PC-3 (cell line): Measurements from ENCODE around the gene PCSK9. TPM values are rescaled to one million over a fixed set of nuclear protein-coding genes. Genes with fewer than 3 reads are reported as not detected.
A peak's percentile ranks its signal among the peaks of the same experiment; 100 is the strongest.

Source experiments
- ATAC-seq: fragments of 200-7000 bp; cut with Tn5 transposase; 2 replicates; pipeline ENCODE4 v1.9.1; 2020; ENCODE audit warnings: mild to moderate bottlenecking, moderate library complexity
- BruUV-seq: library from RNA; stranded (reverse); fragments of 400-500 nt; replicated peaks from 2 replicates; lab custom pipeline; 2021; lab: Mats Ljungman, UMichigan
- CTCF ChIA-PET: fragments of 300-600 bp; sonication (Branson Sonifier 250); formaldehyde crosslinking; loops from one replicate; lab custom pipeline; 2022; ENCODE audit warnings: antibody characterized with exemption; lab: Charles Lee
- POLR2A ChIA-PET: fragments of 300-600 bp; sonication (Branson Sonifier 250); formaldehyde crosslinking; loops from one replicate; lab custom pipeline; 2022; ENCODE audit warnings: antibody characterized with exemption; ENCODE audit not compliant: unreplicated experiment; lab: Charles Lee
- DNase-seq: peaks from one replicate; pipeline ENCODE4 v3.0.0-alpha.2; 2015
- H2AFZ ChIP-seq: fragments of 300-600 bp; sonication (generic); 2 replicates; pipeline ENCODE4 v1.6.0; 2016; ENCODE audit warnings: antibody characterized with exemption, low read length
- H3F3A ChIP-seq: fragments of 300-600 bp; sonication (generic); one replicate; pipeline ENCODE4 v1.6.0; 2017; ENCODE audit warnings: antibody characterized with exemption, low read length, control low read depth, mild to moderate bottlenecking; ENCODE audit not compliant: unreplicated experiment
- H3K27ac ChIP-seq: fragments of 300-600 bp; sonication (generic); 2 replicates; pipeline ENCODE4 v1.5.1; 2016; ENCODE audit warnings: mild to moderate bottlenecking, low read length
- H3K27me3 ChIP-seq: fragments of 300-600 bp; sonication (generic); 2 replicates; pipeline ENCODE4 v1.6.1; 2016; ENCODE audit warnings: low read length, mixed read lengths
- H3K36me3 ChIP-seq: fragments of 300-600 bp; sonication (generic); 2 replicates; pipeline ENCODE4 v1.6.1; 2016; ENCODE audit warnings: low read depth, mixed run types, low read length, mixed read lengths
- H3K4me1 ChIP-seq: fragments of 300-600 bp; sonication (generic); 2 replicates; pipeline ENCODE4 v1.5.1; 2016; ENCODE audit warnings: low read length; ENCODE audit not compliant: insufficient read depth
- H3K4me2 ChIP-seq: fragments of 300-600 bp; sonication (generic); 2 replicates; pipeline ENCODE4 v1.6.0; 2016; ENCODE audit warnings: low read length
- H3K4me3 ChIP-seq: fragments of 300-600 bp; sonication (generic); 2 replicates; pipeline ENCODE4 v1.5.1; 2016; ENCODE audit warnings: mild to moderate bottlenecking, low read length, mixed read lengths
- H3K79me2 ChIP-seq: fragments of 300-600 bp; sonication (generic); 2 replicates; pipeline ENCODE4 v1.6.1; 2017; ENCODE audit warnings: low read length, mixed read lengths
- H3K9ac ChIP-seq: fragments of 300-600 bp; sonication (generic); 2 replicates; pipeline ENCODE4 v1.6.0; 2016; ENCODE audit warnings: mild to moderate bottlenecking, low read length
- H3K9me2 ChIP-seq: fragments of 300-600 bp; sonication (generic); replicated peaks from 2 replicates; pipeline ENCODE4 v1.6.1; 2016; ENCODE audit warnings: mixed run types, low read length, mixed read lengths
- H3K9me3 ChIP-seq: fragments of 300-600 bp; sonication (generic); 2 replicates; pipeline ENCODE4 v1.6.1; 2016; ENCODE audit warnings: low read length, mixed read lengths
- H4K20me1 ChIP-seq: fragments of 300-600 bp; sonication (generic); 2 replicates; pipeline ENCODE4 v1.6.1; 2016; ENCODE audit warnings: low read length, mixed read lengths
- CTCF ChIP-seq: fragments of 300-600 bp; sonication (generic); conservative IDR thresholded peaks from 2 replicates; pipeline ENCODE4 v1.5.1; 2017; ENCODE audit warnings: antibody characterized with exemption, low read depth, mild to moderate bottlenecking, low read length
- EZH2 ChIP-seq: fragments of 300-600 bp; sonication (generic); IDR thresholded peaks from one replicate; pipeline ENCODE4 v1.6.1; 2017; ENCODE audit warnings: antibody characterized with exemption, mild to moderate bottlenecking, low read length; ENCODE audit not compliant: unreplicated experiment
- EZH2phosphoT487 ChIP-seq: fragments of 300-600 bp; sonication (generic); IDR thresholded peaks from 2 replicates; pipeline ENCODE4 v1.6.1; 2018; ENCODE audit warnings: mild to moderate bottlenecking, antibody characterized with exemption, low read length, borderline replicate concordance
- intact Hi-C: fragments of 100-400 bp; cut with micrococcal nuclease; formaldehyde crosslinking; loops from 2 replicates; pipeline ENCODE4 v1.9.0; 2023
- total RNA-seq: library from RNA; depleted of rRNA; stranded (reverse); fragments of >200 nt; gene quantifications from 2 replicates; pipeline ENCODE4 v1.2.3, GENCODE V29; 2014

PCSK9 gene
- total RNA-seq, 1 experiment from 2014 or later, result 6.8 TPM

- Histone ChIP-seq H3K27ac (no peak overlapping the region), H3F3A (no peaks in the 10 kb centered on the region), H3K27me3 (no peaks in the 10 kb centered on the region), H2AFZ (no peak overlapping the region), H3K4me1 (no peaks in the 10 kb centered on the region), H4K20me1 (no peaks in the 10 kb centered on the region), H3K9me3 (no peaks in the 10 kb centered on the region), H3K79me2 (no peaks in the 10 kb centered on the region), H3K9me2 (no peaks in the 10 kb centered on the region), H3K4me2 (no peak overlapping the region), H3K36me3 (no peaks in the 10 kb centered on the region), H3K9ac (no peak overlapping the region), H3K4me3 (no peak overlapping the region)
- ATAC-seq (no peak), DNase-seq (no peak)
- no TSS peak for BruUV-seq
- no peak for TF ChIP-seq EZH2
- TF ChIP-seq EZH2phosphoT487, result no peak
- TF ChIP-seq CTCF, result no peak
- ChIA-PET POLR2A (no interaction called here), CTCF (no interaction called here)
- intact Hi-C loops, result no loop called here
Measured at GRCh38 chr1:55049914-55050278, 10.5 kb downstream of the PCSK9 start.

GRCh38 chr1:55050283-55050682 is 10.9 kb downstream of the PCSK9 start:
- no peaks in the 10 kb centered on the region for H3K4me1 ChIP-seq
- H3F3A ChIP-seq, result no peaks in the 10 kb centered on the region
- H3K79me2 ChIP-seq, result no peaks in the 10 kb centered on the region
- H3K27ac ChIP-seq, result no peak overlapping the region
- H3K27me3 ChIP-seq, result no peaks in the 10 kb centered on the region
- no peak overlapping the region for H3K9ac ChIP-seq
- DNase-seq (no peak), ATAC-seq (peak; percentile 26; the same call in 1 of the 2 replicates)
- H3K9me3 ChIP-seq, result no peaks in the 10 kb centered on the region
- intact Hi-C loops, result no loop called here
- no peaks in the 10 kb centered on the region for H3K36me3 ChIP-seq
- no peaks in the 10 kb centered on the region for H3K9me2 ChIP-seq
- no peak overlapping the region for H2AFZ ChIP-seq
- CTCF ChIA-PET, result no interaction called here
- POLR2A ChIA-PET, result no interaction called here
- no peak overlapping the region for H3K4me2 ChIP-seq
- H4K20me1 ChIP-seq, result no peaks in the 10 kb centered on the region
- no TSS peak for BruUV-seq
- TF ChIP-seq EZH2phosphoT487 (no peak), EZH2 (no peak), CTCF (no peak)
- no peak overlapping the region for H3K4me3 ChIP-seq

GRCh38 chr1:55051169-55051568 is 11.8 kb downstream of the PCSK9 start:
- POLR2A ChIA-PET, result no interaction called here
- no peaks in the 10 kb centered on the region for H3K27me3 ChIP-seq

More at GRCh38 chr1:55051169-55051568, 11.8 kb downstream of the PCSK9 start:
- BruUV-seq, result no TSS peak
- no peaks in the 10 kb centered on the region for H3K9me3 ChIP-seq
- CTCF ChIA-PET, result no interaction called here
- H3K4me3 ChIP-seq, result no peak overlapping the region
- ATAC-seq (no peak), DNase-seq (no peak)
- no peaks in the 10 kb centered on the region for H3K9me2 ChIP-seq
- H3K4me2 ChIP-seq, result no peak overlapping the region
- no peak overlapping the region for H3K9ac ChIP-seq
- no peaks in the 10 kb centered on the region for H3K36me3 ChIP-seq
- intact Hi-C loops, result no loop called here
- no peak overlapping the region for H2AFZ ChIP-seq
- TF ChIP-seq EZH2phosphoT487, result no peak
- TF ChIP-seq EZH2, result no peak
- no peak for TF ChIP-seq CTCF
- no peaks in the 10 kb centered on the region for H3K79me2 ChIP-seq
- H4K20me1 ChIP-seq, result no peaks in the 10 kb centered on the region
- no peaks in the 10 kb centered on the region for H3K4me1 ChIP-seq
- H3F3A ChIP-seq, result no peaks in the 10 kb centered on the region
- no peak overlapping the region for H3K27ac ChIP-seq
